ENCODE data around the gene MRPS25.

Gene MRPS25

GRCh38 chr3:15091575-15091974, 26.5 kb upstream of the MRPS25 start:
- H3K4me3 ChIP-seq = no peak overlapping the region
- no peaks in the 10 kb centered on the region for H3K9me3 ChIP-seq (ENCODE audit: low read depth, low read length)
- no peak overlapping the region for H3K27ac ChIP-seq
- TF ChIP-seq POLR2AphosphoS5 (IDR thresholded peaks at IDR 0.05; ENCODE audit: borderline replicate concordance, low read depth, low read length) = no peak
- no peak for TF ChIP-seq FOXP2 (optimal IDR thresholded peaks at IDR 0.05; ENCODE audit: control extremely low read depth, extremely low read length, insufficient read depth)
- no peak for TF ChIP-seq EZH2 (IDR thresholded peaks at IDR 0.05)
- peaks cover 18% of the 10 kb centered on the region; the same call in 1 of the 2 replicates for H3K36me3 ChIP-seq (ENCODE audit: insufficient read depth, low read length)
- H3K9ac ChIP-seq (ENCODE audit: insufficient read length) = no peak overlapping the region
- no peak for DNase-seq (ENCODE audit: low read depth, low spot score)

DNA sequence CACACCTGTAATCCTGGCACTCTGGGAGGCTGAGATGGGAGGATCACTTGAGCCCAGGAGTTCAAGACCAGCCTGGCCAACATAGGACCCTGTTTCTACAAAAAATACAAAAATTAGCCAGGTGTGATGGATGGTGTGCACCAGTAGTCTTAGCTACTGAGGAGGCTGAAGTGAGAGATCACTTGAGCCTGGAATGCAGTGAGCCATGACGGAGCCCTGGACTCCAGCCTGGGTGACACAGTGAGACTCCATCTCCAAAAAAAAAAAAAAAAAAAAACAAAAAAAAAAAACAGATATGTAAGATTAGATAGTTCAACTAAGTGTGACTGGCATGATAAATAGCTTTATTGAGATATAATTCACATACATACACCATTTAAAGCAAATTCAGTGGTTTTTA, 24.1 kb upstream of the MRPS25 start:
- H3K36me3 ChIP-seq (ENCODE audit: insufficient read depth, low read length) = peaks cover 9% of the 10 kb centered on the region; the same call in 1 of the 2 replicates

GRCh38 chr3:15086699-15087098, 21.6 kb upstream of the MRPS25 start:
- Histone ChIP-seq H3K9me3 (ENCODE audit: low read depth, low read length) (no peaks in the 10 kb centered on the region), H3K4me3 (no peak overlapping the region), H3K27ac (no peak overlapping the region), H3K9ac (ENCODE audit: insufficient read length) (no peak overlapping the region), H3K36me3 (ENCODE audit: insufficient read depth, low read length) (peaks cover 12% of the 10 kb centered on the region; the same call in 1 of the 2 replicates)
- DNase-seq (ENCODE audit: low read depth, low spot score) = no peak
- TF ChIP-seq FOXP2 (optimal IDR thresholded peaks at IDR 0.05; ENCODE audit: control extremely low read depth, extremely low read length, insufficient read depth) = no peak
- TF ChIP-seq EZH2 (IDR thresholded peaks at IDR 0.05) = no peak
- TF ChIP-seq POLR2AphosphoS5 (IDR thresholded peaks at IDR 0.05; ENCODE audit: borderline replicate concordance, low read depth, low read length) = no peak

More for the DNA sequence above, 24.1 kb upstream of the MRPS25 start:
- Histone ChIP-seq H3K9me3 (ENCODE audit: low read depth, low read length) (no peaks in the 10 kb centered on the region), H3K9ac (ENCODE audit: insufficient read length) (no peak overlapping the region), H3K27ac (no peak overlapping the region), H3K4me3 (no peak overlapping the region)
- TF ChIP-seq POLR2AphosphoS5 (IDR thresholded peaks at IDR 0.05; ENCODE audit: borderline replicate concordance, low read depth, low read length) (no peak), FOXP2 (optimal IDR thresholded peaks at IDR 0.05; ENCODE audit: control extremely low read depth, extremely low read length, insufficient read depth) (no peak), EZH2 (IDR thresholded peaks at IDR 0.05) (no peak)
- no peak for DNase-seq (ENCODE audit: low read depth, low spot score)

DNA sequence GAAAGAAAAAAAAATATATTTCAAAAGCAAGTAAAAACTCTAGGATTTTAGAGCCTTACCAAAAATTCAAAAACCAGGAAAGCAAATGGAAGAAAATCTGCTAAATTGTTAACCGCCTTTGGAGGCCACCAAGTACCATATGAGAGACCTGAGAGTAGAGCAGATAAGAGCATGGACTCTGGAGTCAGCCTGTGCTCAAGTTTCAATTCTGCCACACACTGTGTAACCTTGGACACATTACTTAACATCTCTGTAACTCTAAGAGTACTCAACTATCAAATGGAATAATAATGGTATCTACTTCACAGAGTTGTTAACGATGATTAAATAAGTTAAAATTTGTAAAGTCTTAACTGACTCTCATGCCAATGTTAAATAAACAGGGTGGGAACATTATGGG, 21.1 kb upstream of the MRPS25 start:
- no peak for TF ChIP-seq POLR2AphosphoS5 (IDR thresholded peaks at IDR 0.05; ENCODE audit: borderline replicate concordance, low read depth, low read length)
- no peak for TF ChIP-seq FOXP2 (optimal IDR thresholded peaks at IDR 0.05; ENCODE audit: control extremely low read depth, extremely low read length, insufficient read depth)
- TF ChIP-seq EZH2 (IDR thresholded peaks at IDR 0.05) = no peak
- no peak for DNase-seq (ENCODE audit: low read depth, low spot score)
- no peak overlapping the region for H3K9ac ChIP-seq (ENCODE audit: insufficient read length)
- peaks cover 12% of the 10 kb centered on the region; the same call in 1 of the 2 replicates for H3K36me3 ChIP-seq (ENCODE audit: insufficient read depth, low read length)
- H3K4me3 ChIP-seq = no peak overlapping the region
- no peaks in the 10 kb centered on the region for H3K9me3 ChIP-seq (ENCODE audit: low read depth, low read length)
- no peak overlapping the region for H3K27ac ChIP-seq

DNA sequence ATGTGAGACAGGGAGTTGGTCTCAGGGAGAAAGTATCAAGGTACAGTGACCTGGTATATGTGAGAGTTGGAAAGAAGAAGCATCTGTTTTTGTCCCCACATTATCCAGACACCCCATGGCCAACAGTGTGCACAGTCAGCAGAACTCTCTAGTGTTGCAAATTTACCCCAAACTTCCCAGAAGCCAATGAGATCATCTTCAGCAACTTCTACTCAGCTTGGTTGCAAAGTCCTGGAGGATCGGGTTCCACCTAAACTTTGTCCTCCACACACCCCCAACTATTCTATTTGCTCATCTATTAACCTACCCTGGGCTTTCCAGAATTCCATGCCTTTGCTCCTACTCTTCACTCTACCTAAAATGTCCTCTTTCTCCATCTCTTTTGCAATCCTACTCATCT, 18.1 kb upstream of the MRPS25 start:
- Histone ChIP-seq H3K27ac (no peak overlapping the region), H3K9ac (ENCODE audit: insufficient read length) (no peak overlapping the region), H3K9me3 (ENCODE audit: low read depth, low read length) (no peaks in the 10 kb centered on the region), H3K36me3 (ENCODE audit: insufficient read depth, low read length) (peaks cover 10% of the 10 kb centered on the region; the same call in 1 of the 2 replicates), H3K4me3 (no peak overlapping the region)
- TF ChIP-seq POLR2AphosphoS5 (IDR thresholded peaks at IDR 0.05; ENCODE audit: borderline replicate concordance, low read depth, low read length) (no peak), FOXP2 (optimal IDR thresholded peaks at IDR 0.05; ENCODE audit: control extremely low read depth, extremely low read length, insufficient read depth) (no peak), EZH2 (IDR thresholded peaks at IDR 0.05) (no peak)
- DNase-seq (ENCODE audit: low read depth, low spot score) = no peak

DNA sequence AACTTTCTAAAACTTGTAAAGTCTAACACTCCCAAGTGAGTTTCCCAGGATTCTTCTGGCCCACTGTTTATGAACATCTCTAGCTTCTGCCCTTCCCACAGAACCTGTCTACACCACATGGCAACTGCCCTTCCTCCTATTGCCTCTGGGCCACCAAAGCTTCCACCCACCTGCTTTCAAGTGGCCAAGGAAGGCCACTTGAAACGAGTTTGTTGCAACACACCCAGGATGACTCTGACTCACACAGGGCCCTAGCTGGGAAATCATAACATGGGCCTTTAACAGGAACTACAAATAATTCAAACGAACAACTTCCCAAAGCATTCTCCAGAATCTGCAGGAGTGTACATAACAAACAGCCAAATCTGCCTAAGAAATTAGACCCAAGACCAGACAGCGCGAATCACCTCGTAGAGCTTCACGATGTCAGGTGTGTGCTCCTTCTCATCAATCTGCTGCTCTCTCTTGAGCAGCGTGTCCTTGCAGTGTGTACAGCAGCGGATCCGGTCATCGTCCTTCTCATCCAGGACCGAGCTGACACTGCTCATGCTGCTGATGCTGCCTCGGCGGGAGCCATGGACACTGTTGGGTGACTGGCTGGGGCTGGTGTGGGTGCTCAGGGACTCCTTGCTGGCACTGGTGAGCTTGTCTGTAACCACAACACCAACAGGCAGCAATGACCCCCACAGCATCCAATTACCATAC, 17.0 kb upstream of the MRPS25 start:
- no peak overlapping the region for H3K27ac ChIP-seq
- no peaks in the 10 kb centered on the region for H3K9me3 ChIP-seq (ENCODE audit: low read depth, low read length)
- DNase-seq (ENCODE audit: low read depth, low spot score) = no peak
- no peak overlapping the region for H3K4me3 ChIP-seq
- no peak for TF ChIP-seq POLR2AphosphoS5 (IDR thresholded peaks at IDR 0.05; ENCODE audit: borderline replicate concordance, low read depth, low read length)
- no peak for TF ChIP-seq EZH2 (IDR thresholded peaks at IDR 0.05)
- TF ChIP-seq FOXP2 (optimal IDR thresholded peaks at IDR 0.05; ENCODE audit: control extremely low read depth, extremely low read length, insufficient read depth) = no peak
- H3K36me3 ChIP-seq (ENCODE audit: insufficient read depth, low read length) = peaks cover 18% of the 10 kb centered on the region; the same call in 1 of the 2 replicates
- H3K9ac ChIP-seq (ENCODE audit: insufficient read length) = no peak overlapping the region

GRCh38 chr3:15079091-15079490, 14.0 kb upstream of the MRPS25 start:
- Histone ChIP-seq H3K36me3 (ENCODE audit: insufficient read depth, low read length) (peaks cover 27% of the 10 kb centered on the region), H3K9ac (ENCODE audit: insufficient read length) (no peak overlapping the region), H3K9me3 (ENCODE audit: low read depth, low read length) (no peaks in the 10 kb centered on the region), H3K27ac (no peak overlapping the region), H3K4me3 (no peak overlapping the region)
- no peak for DNase-seq (ENCODE audit: low read depth, low spot score)
- TF ChIP-seq POLR2AphosphoS5 (IDR thresholded peaks at IDR 0.05; ENCODE audit: borderline replicate concordance, low read depth, low read length) (no peak), EZH2 (IDR thresholded peaks at IDR 0.05) (no peak), FOXP2 (optimal IDR thresholded peaks at IDR 0.05; ENCODE audit: control extremely low read depth, extremely low read length, insufficient read depth) (no peak)

DNA sequence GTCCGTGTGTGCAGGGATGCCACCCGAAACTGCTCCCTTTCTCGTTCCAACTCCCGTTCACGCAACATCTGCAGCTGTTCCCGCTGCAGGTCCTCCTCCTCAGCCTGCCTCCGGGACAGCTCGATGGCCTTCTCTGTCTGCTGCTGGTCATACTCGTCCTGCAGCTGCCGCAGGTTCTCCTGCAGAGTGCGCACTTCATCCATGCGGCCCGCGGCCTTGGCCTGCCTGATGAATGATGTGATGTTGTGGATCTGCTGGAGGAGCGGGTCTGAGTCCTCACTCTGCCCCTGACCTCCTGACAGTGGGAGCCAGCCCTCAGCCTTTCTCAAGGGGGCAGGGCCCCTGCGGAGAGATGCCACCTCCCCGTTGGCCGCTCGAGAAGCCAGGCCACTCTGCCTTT, 9.4 kb upstream of the MRPS25 start:
- H3K36me3 ChIP-seq (ENCODE audit: insufficient read depth, low read length) = peaks cover 23% of the 10 kb centered on the region
- no peak overlapping the region for H3K9ac ChIP-seq (ENCODE audit: insufficient read length)
- no peak for TF ChIP-seq EZH2 (IDR thresholded peaks at IDR 0.05)
- no peak for TF ChIP-seq FOXP2 (optimal IDR thresholded peaks at IDR 0.05; ENCODE audit: control extremely low read depth, extremely low read length, insufficient read depth)
- TF ChIP-seq POLR2AphosphoS5 (IDR thresholded peaks at IDR 0.05; ENCODE audit: borderline replicate concordance, low read depth, low read length) = no peak
- DNase-seq (ENCODE audit: low read depth, low spot score) = no peak
- no peaks in the 10 kb centered on the region for H3K9me3 ChIP-seq (ENCODE audit: low read depth, low read length)
- H3K27ac ChIP-seq = no peak overlapping the region
- no peak overlapping the region for H3K4me3 ChIP-seq

Measured in SK-N-MC (cell line).